HPDE6-E6E7 (cell line): Measurements from ENCODE around the gene NR5A2.

Source experiments
- DNase-seq: peaks from one replicate; pipeline ENCODE4 v3.0.0; 2011; ENCODE audit warnings: missing footprints; ENCODE audit errors: extremely low spot score

Gene NR5A2

GRCh38 chr1:200027264-200027823, at the start of gene NR5A2:
Gene NR5A2, plus strand, starts transcription at chr1:200027710. Its CDS starts 138 bp downstream, at chr1:200027848.
- DNase-seq, result no peak

GRCh38 chr1:199978408-199978940, 49.0 kb upstream of the NR5A2 start:
- DNase-seq, result no peak

- no peak for DNase-seq
Measured at GRCh38 chr1:199979071-199979470, 48.4 kb upstream of the NR5A2 start.

- no peak for DNase-seq
Measured at GRCh38 chr1:199981584-199981983, 45.9 kb upstream of the NR5A2 start.

GRCh38 chr1:199982606-199983005, 44.9 kb upstream of the NR5A2 start:
- DNase-seq, result no peak

- DNase-seq, result no peak
Measured at GRCh38 chr1:199983531-199983930, 44.0 kb upstream of the NR5A2 start.

GRCh38 chr1:199995096-199995685, 32.3 kb upstream of the NR5A2 start:
- DNase-seq, result no peak

- DNase-seq, result no peak
Measured at GRCh38 chr1:200005165-200005564, 22.3 kb upstream of the NR5A2 start.

- no peak for DNase-seq
Measured at GRCh38 chr1:200006711-200007110, 20.8 kb upstream of the NR5A2 start.

- DNase-seq, result no peak
Measured at GRCh38 chr1:200015811-200016210, 11.7 kb upstream of the NR5A2 start.

- DNase-seq, result no peak
Measured at GRCh38 chr1:200021577-200022238, 5.8 kb upstream of the NR5A2 start.

- DNase-seq, result no peak
Measured at GRCh38 chr1:200022239-200022804, 5.2 kb upstream of the NR5A2 start.

GRCh38 chr1:200028586-200029034, 1.1 kb downstream of the NR5A2 start:
- no peak for DNase-seq

- peak; percentile 73 for DNase-seq
Measured at GRCh38 chr1:200029035-200029821, 1.7 kb downstream of the NR5A2 start.

GRCh38 chr1:200029822-200030152, 2.3 kb downstream of the NR5A2 start:
- no peak for DNase-seq

GRCh38 chr1:200030791-200031190, 3.3 kb downstream of the NR5A2 start:
- no peak for DNase-seq

GRCh38 chr1:200033511-200034261, 6.2 kb downstream of the NR5A2 start:
- no peak for DNase-seq

- no peak for DNase-seq
Measured at GRCh38 chr1:200034262-200034557, 6.7 kb downstream of the NR5A2 start.

- no peak for DNase-seq
Measured at GRCh38 chr1:200034761-200035396, 7.4 kb downstream of the NR5A2 start.

- no peak for DNase-seq
Measured at GRCh38 chr1:200035397-200035955, 8.0 kb downstream of the NR5A2 start.
